CMK (cell line): ENCODE data around the gene TTC8.

ENCODE experiments used
- DNase-seq: peaks from one replicate; pipeline ENCODE4 v3.0.0-alpha.2; 2010; ENCODE audit warnings: low read depth

The TTC8 gene

GRCh38 chr14:88868558-88869159 is 44.2 kb downstream of the TTC8 start:
- no peak for DNase-seq

DNA sequence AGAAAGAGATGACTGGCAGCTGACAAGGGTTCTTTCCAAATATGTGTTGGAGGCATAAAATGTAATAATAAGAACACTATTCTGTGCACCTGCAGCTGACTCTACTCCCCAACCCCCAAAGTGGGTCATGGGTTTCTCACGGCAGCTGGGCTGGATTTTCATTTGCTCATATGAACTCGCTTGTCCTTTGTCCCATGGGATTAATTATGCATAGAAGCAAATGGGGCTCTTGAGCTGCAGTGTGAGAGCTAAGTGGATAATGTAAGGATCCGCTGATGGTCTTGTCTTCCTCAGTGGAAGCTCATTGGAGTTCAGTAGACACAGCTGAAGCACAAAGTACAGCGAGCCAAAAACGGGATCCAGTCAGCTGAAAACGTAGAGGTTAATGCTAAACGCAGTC is 46.3 kb downstream of the TTC8 start:
- no peak for DNase-seq

DNA sequence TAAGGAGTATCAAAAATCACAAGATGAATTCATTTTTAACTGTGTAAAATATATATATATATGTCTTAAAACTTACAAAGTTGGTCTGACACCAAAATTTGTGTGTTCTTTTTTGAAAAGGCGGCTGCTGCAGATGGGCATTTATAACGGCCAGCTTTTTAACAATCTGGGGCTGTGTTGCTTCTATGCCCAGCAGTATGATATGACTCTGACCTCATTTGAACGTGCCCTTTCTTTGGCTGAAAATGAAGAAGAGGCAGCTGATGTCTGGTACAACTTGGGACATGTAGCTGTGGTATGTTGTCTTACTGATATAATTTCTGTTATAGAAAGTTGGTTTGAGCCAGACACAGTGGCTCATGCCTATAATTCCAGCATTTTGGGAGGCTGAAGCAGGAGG is 47.0 kb downstream of the TTC8 start:
- DNase-seq, result no peak

- DNase-seq, result no peak
Observed at GRCh38 chr14:88872976-88873375, 48.5 kb downstream of the TTC8 start.

- DNase-seq, result no peak
Observed at GRCh38 chr14:88877192-88877591, 52.7 kb downstream of the TTC8 start.

DNA sequence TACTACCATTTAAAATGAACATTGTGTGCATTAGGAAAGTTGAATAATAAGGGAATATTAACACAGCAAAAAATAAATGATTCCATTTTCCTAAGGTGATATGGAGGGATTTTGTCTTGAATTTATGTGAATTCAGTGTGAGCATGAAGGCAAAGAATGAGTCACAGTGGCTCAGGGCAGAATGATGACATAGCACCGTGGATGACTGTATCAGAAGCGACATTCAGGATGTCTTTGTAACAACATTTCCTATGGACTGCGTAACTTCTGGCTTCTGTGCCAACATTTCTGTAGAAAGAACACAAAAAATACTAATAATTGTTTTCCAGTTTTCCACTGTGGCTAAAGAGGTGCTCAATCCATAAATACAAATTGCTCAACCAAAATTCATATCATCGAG is 54.6 kb downstream of the TTC8 start:
- no peak for DNase-seq

DNA sequence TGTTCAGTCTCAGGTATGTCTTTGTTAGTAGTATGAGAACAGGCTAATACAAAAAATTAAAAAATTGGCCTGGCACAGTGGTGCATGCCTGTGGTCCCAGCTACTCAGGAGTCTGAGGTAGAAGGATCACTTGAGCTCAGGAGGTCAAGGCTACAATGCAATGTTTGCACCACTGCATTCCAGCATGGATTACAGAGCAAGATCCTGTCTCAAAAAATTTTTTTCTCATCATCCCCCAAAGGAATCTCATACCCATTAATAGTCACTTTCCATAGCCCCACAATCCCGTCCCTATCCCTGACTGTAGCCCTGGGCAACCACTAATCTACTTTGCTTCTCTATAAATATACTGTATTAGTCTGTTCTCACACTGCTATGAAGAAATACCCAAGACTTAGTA is 57.8 kb downstream of the TTC8 start:
- no peak for DNase-seq

- no peak for DNase-seq
Observed at GRCh38 chr14:88895116-88895515, 70.7 kb downstream of the TTC8 start.

DNA sequence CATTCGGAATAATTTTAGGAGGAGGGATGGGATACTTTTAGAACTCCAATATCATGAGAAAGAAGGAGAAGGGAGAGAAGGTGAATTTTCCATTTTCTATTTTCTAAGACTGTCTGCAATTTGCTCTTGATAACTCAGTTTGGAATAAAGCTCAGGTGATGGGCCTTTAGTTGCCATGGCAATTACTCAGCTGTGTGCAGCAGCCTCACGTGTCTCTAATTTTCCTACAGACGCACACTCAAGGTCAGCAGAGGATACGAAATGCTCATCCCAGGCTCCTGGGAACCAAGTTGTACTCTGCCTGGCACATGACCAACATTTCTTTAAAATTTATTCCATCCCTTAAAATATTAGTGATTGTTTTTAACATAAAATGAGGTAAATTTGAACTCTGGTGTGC is 76.7 kb downstream of the TTC8 start:
- no peak for DNase-seq

GRCh38 chr14:88901991-88902390 is 77.5 kb downstream of the TTC8 start:
- no peak for DNase-seq

GRCh38 chr14:88902850-88903249 is 78.4 kb downstream of the TTC8 start:
- DNase-seq, result no peak

GRCh38 chr14:88904206-88904647 is 79.8 kb downstream of the TTC8 start:
- DNase-seq, result no peak

GRCh38 chr14:88904864-88905263 is 80.4 kb downstream of the TTC8 start:
- DNase-seq, result no peak

GRCh38 chr14:88908216-88908615 is 83.8 kb downstream of the TTC8 start:
- no peak for DNase-seq

GRCh38 chr14:88910386-88910785 is 85.9 kb downstream of the TTC8 start:
- DNase-seq, result no peak

GRCh38 chr14:88911809-88912208 is 87.4 kb downstream of the TTC8 start:
- no peak for DNase-seq

DNA sequence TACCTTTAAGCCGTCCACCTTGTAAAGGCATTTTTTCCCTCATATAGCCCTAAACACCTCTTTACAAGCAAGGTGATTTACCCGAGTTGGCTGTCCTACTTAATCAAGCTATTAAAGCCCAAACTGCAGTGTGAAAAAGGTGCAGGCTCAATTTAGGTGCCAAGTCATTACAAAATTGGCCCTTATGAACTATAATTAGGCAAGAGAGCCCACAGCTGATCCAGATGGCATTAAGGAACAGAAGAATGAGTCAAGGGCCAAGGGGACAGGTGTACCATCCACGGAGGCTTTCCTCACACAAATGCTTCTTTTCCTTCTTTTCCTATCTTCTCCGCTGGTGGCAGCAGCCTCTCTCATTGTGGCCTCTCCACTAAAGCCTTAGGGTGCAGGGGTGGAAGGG is 90.5 kb downstream of the TTC8 start:
- DNase-seq, result no peak

DNA sequence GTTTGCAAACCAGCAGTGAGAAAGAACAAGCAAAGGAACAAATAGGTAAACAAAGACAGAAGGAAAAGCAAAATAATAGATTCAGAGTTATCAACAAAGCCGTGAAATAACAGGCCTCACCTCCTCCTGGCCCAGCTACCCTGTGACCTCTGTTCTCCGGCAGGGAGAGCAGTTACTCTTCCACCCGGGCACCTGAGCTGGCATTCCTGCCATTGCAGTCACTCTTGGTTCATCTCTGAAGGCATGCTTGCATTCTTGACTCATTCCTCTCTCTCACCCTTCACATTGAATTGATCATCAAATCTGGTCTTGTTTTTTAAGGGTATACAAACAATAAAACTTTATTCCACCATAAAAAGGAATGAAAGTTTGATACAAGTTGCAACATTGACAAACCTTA is 95.1 kb downstream of the TTC8 start:
- no peak for DNase-seq
